Natural killer cell (primary cell): ENCODE data around the gene ZMIZ1. TPM values are rescaled to one million over a fixed set of nuclear protein-coding genes. Genes with fewer than 3 reads are reported as not detected.

Source experiments
- ATAC-seq, 3 donors: fragments of 150-1000 bp in 2 of 3; fragments of 200-7000 bp in 1 of 3; cut with Tn5 transposase; 1 replicate in 1 of 3; 2 replicates in 2 of 3; pipeline ENCODE4 v1.10.0; 2021; ENCODE audit warnings: mild to moderate bottlenecking in 2 of 3, moderate library complexity in 2 of 3
- DNase-seq, 2 donors: peaks; one replicate each; pipeline versions ENCODE4 v3.0.0 to v3.0.0-alpha.2; 2013 to 2021; ENCODE audit warnings: mixed read lengths in 1 of 2
- H3K27ac ChIP-seq: one replicate; pipeline ENCODE4 v1.5.1; 2013; ENCODE audit warnings: mild to moderate bottlenecking, low read length
- H3K27me3 ChIP-seq: one replicate; pipeline ENCODE4 v1.6.1; 2013; ENCODE audit warnings: low read length; ENCODE audit not compliant: control insufficient read depth, insufficient read depth
- H3K36me3 ChIP-seq: one replicate; pipeline ENCODE4 v1.6.1; 2013; ENCODE audit warnings: low read length; ENCODE audit not compliant: control insufficient read depth, insufficient read depth
- H3K4me1 ChIP-seq: one replicate; pipeline ENCODE4 v1.6.1; 2013; ENCODE audit warnings: low read length; ENCODE audit not compliant: control insufficient read depth, insufficient read depth
- H3K4me3 ChIP-seq: one replicate; pipeline ENCODE4 v1.5.1; 2013; ENCODE audit warnings: low read length
- H3K9me3 ChIP-seq: one replicate; pipeline ENCODE4 v1.6.1; 2013; ENCODE audit warnings: low read length; ENCODE audit not compliant: control insufficient read depth, insufficient read depth
- H3K27ac Mint-ChIP-seq, 2 donors: one replicate each; pipeline ENCODE4 v1.8.0; 2022; ENCODE audit warnings: mild to moderate bottlenecking in 2 of 2, mixed read lengths in 2 of 2, moderate library complexity in 1 of 2
- H3K27me3 Mint-ChIP-seq, 2 donors: one replicate each; pipeline ENCODE4 v1.8.0; 2022; ENCODE audit warnings: low read depth in 2 of 2, mixed read lengths in 2 of 2
- H3K36me3 Mint-ChIP-seq: one replicate; pipeline ENCODE4 v1.8.0; 2022; ENCODE audit warnings: mixed read lengths
- H3K4me1 Mint-ChIP-seq, 2 donors: one replicate each; pipeline ENCODE4 v1.8.0; 2022; ENCODE audit warnings: mixed read lengths in 2 of 2
- H3K4me3 Mint-ChIP-seq: one replicate; pipeline ENCODE4 v1.8.0; 2022; ENCODE audit warnings: mild to moderate bottlenecking, moderate library complexity, mixed read lengths
- H3K9me3 Mint-ChIP-seq, 2 donors: one replicate each; pipeline ENCODE4 v1.8.0; 2022; ENCODE audit warnings: mixed read lengths in 2 of 2
- CTCF ChIP-seq: fragments of 200-600 bp; IDR thresholded peaks from one replicate; pipeline ENCODE4 v1.8.0; 2022; ENCODE audit warnings: antibody characterized with exemption
- WGBS: methylation state at CpG from one replicate; pipeline ENCODE4 v1.1.7; 2013; ENCODE audit warnings: missing lambda C conversion rate; ENCODE audit not compliant: insufficient coverage; 5-methylcytosine and 5-hydroxymethylcytosine counted together
- intact Hi-C: fragments of 100-400 bp; cut with micrococcal nuclease; formaldehyde crosslinking; loops from one replicate; pipeline ENCODE4 v1.14.2; 2022
- total RNA-seq, 4 donors: library from RNA; stranded (reverse); fragments of 120-200 nt in 1 of 4; gene quantifications; one replicate each; pipeline versions ENCODE4 v1.2.3 to v1.2.4, GENCODE V29; 2013 to 2022

The ZMIZ1 gene
- total RNA-seq, 3 donors from 2014 or later (not counting 1 experiment from before 2014, with no cell fraction given): 36.5 to 51.5 (median 37.9) TPM

GRCh38 chr10:79069325-79070080, 737 bp downstream of the ZMIZ1 start:
- Mint-ChIP-seq H3K4me3 (peak overlapping the region; percentile 91), H3K27ac (peak overlapping the region; percentile 69 to 92), H3K9me3 (no peaks in the 10 kb centered on the region), H3K4me1 (peaks cover 8 to 67% of the 10 kb centered on the region in 2 donors), H3K27me3 (no peaks in the 10 kb centered on the region), H3K36me3 (no peaks in the 10 kb centered on the region)
- Histone ChIP-seq H3K4me3 (peak overlapping the region; percentile 82), H3K27me3 (no peaks in the 10 kb centered on the region), H3K9me3 (no peaks in the 10 kb centered on the region), H3K4me1 (peaks cover 63% of the 10 kb centered on the region), H3K27ac (peak overlapping the region; percentile 45), H3K36me3 (no peaks in the 10 kb centered on the region)
- peak; percentile 50 to 66 for DNase-seq
- no peak for TF ChIP-seq CTCF
- intact Hi-C loops: loop anchor here (2.0 to 5.0 kb wide), 2 partner anchors 43 to 78 kb away; no protein-coding TSS in a partner anchor
- under 1% methylated on average over 74 of the region's 77 CpGs for WGBS
- peak; percentile 25 to 43 (median 31) for ATAC-seq

GRCh38 chr10:79070081-79070605, 1.4 kb downstream of the ZMIZ1 start:
- peaks cover 68% of the 10 kb centered on the region for H3K4me1 ChIP-seq
- H3K9me3 ChIP-seq: no peaks in the 10 kb centered on the region
- H3K27me3 ChIP-seq: no peaks in the 10 kb centered on the region
- H3K36me3 ChIP-seq: no peaks in the 10 kb centered on the region
- H3K9me3 Mint-ChIP-seq: no peaks in the 10 kb centered on the region
- 0% methylated on average over 55 of the region's 55 CpGs for WGBS
- ATAC-seq: peak in 1 of 3 donors; percentile 2
- H3K36me3 Mint-ChIP-seq: no peaks in the 10 kb centered on the region
- peak overlapping the region; percentile 38 for H3K27ac ChIP-seq
- peaks cover 8 to 70% of the 10 kb centered on the region in 2 donors for H3K4me1 Mint-ChIP-seq
- no peaks in the 10 kb centered on the region for H3K27me3 Mint-ChIP-seq
- no peak for TF ChIP-seq CTCF
- intact Hi-C loops: no loop called here
- H3K4me3 Mint-ChIP-seq: peak overlapping the region; percentile 91
- H3K4me3 ChIP-seq: peak overlapping the region; percentile 82
- peak overlapping the region; percentile 69 to 92 for H3K27ac Mint-ChIP-seq
- no peak for DNase-seq

GRCh38 chr10:79070606-79071395, 2.0 kb downstream of the ZMIZ1 start:
- intact Hi-C loops: no loop called here
- Histone ChIP-seq H3K27ac (peak overlapping the region; percentile 38), H3K4me1 (peaks cover 74% of the 10 kb centered on the region), H3K27me3 (no peaks in the 10 kb centered on the region), H3K4me3 (peak overlapping the region; percentile 82), H3K9me3 (no peaks in the 10 kb centered on the region), H3K36me3 (no peaks in the 10 kb centered on the region)
- peak overlapping the region; percentile 66 to 92 for H3K27ac Mint-ChIP-seq
- no peak for ATAC-seq
- DNase-seq: peak; percentile 20 to 47
- H3K27me3 Mint-ChIP-seq: no peaks in the 10 kb centered on the region
- 5% methylated on average over 30 of the region's 32 CpGs for WGBS
- H3K4me1 Mint-ChIP-seq: peaks cover 11 to 70% of the 10 kb centered on the region in 2 donors
- peak overlapping the region; percentile 85 for H3K4me3 Mint-ChIP-seq
- TF ChIP-seq CTCF: no peak
- no peaks in the 10 kb centered on the region for H3K36me3 Mint-ChIP-seq
- no peaks in the 10 kb centered on the region for H3K9me3 Mint-ChIP-seq
